Keratinocyte (primary cell): ENCODE results near the gene R3HDM2. TPM values are rescaled to one million over a fixed set of nuclear protein-coding genes. Genes with fewer than 3 reads are reported as not detected.

Source experiments
- DNase-seq: peaks from one replicate; pipeline ENCODE4 v3.0.0-alpha.2; 2011; ENCODE audit warnings: low read depth, missing footprints, low spot score
- FAIRE-seq: peaks from 2 replicates; lab custom pipeline; 2011; peaks lifted over from hg19 to GRCh38; lab: Jason Lieb, UNC
- H2AFZ ChIP-seq: 2 replicates; pipeline ENCODE4 v1.6.0; 2012; ENCODE audit warnings: low read length, control low read depth, inconsistent platforms; ENCODE audit not compliant: control insufficient read depth
- H3K27ac ChIP-seq: 2 replicates; pipeline ENCODE4 v1.5.1; 2011; ENCODE audit warnings: low read length; ENCODE audit not compliant: control insufficient read depth, insufficient read depth
- H3K27me3 ChIP-seq: 3 replicates; pipeline ENCODE4 v1.6.0; 2011; ENCODE audit warnings: low read length; ENCODE audit not compliant: control insufficient read depth, insufficient read depth; ENCODE audit errors: extremely low read depth
- H3K36me3 ChIP-seq, 2 experiments: 2 replicates in 1 of 2; 3 replicates in 1 of 2; pipeline ENCODE4 v1.5.1; 2011; ENCODE audit warnings: low read length in 2 of 2, mild to moderate bottlenecking in 1 of 2; ENCODE audit not compliant: control insufficient read depth in 2 of 2, insufficient read depth in 2 of 2; ENCODE audit errors: extremely low read depth in 1 of 2
- H3K4me1 ChIP-seq: 3 replicates; pipeline ENCODE4 v1.5.1; 2011; ENCODE audit warnings: low read length; ENCODE audit not compliant: control insufficient read depth, insufficient read depth; ENCODE audit errors: extremely low read depth
- H3K4me2 ChIP-seq: 3 replicates; pipeline ENCODE4 v1.6.0; 2011; ENCODE audit warnings: low read depth, low read length; ENCODE audit not compliant: control insufficient read depth, insufficient read depth; ENCODE audit errors: extremely low read depth
- H3K4me3 ChIP-seq, 3 experiments: fragments of 200-600 bp in 1 of 3; sonication (generic) in 1 of 3; 2 replicates in 2 of 3; 3 replicates in 1 of 3; pipeline ENCODE4 v1.5.1; 2011 to 2016; ENCODE audit warnings: low read length in 3 of 3, mild to moderate bottlenecking in 3 of 3, control low read depth in 2 of 3, inconsistent platforms in 1 of 3, low read depth in 1 of 3, mixed read lengths in 1 of 3, mixed run types in 1 of 3, moderate library complexity in 1 of 3; ENCODE audit not compliant: control insufficient read depth in 2 of 3, insufficient read depth in 2 of 3; ENCODE audit errors: extremely low read depth in 1 of 3
- H3K79me2 ChIP-seq: 2 replicates; pipeline ENCODE4 v1.6.0; 2012; ENCODE audit warnings: low read length; ENCODE audit not compliant: control insufficient read depth, insufficient read depth
- H3K9ac ChIP-seq: 3 replicates; pipeline ENCODE4 v1.6.0; 2011; ENCODE audit warnings: low read length; ENCODE audit not compliant: control insufficient read depth, insufficient read depth; ENCODE audit errors: extremely low read depth
- H3K9me1 ChIP-seq: 3 replicates; pipeline ENCODE4 v1.6.0; 2011; ENCODE audit warnings: low read length; ENCODE audit not compliant: control insufficient read depth, insufficient read depth; ENCODE audit errors: extremely low read depth
- H3K9me3 ChIP-seq: 2 replicates; pipeline ENCODE4 v1.5.1; 2012; ENCODE audit warnings: low read depth, low read length; ENCODE audit not compliant: control insufficient read depth
- H4K20me1 ChIP-seq: 3 replicates; pipeline ENCODE4 v1.6.0; 2011; ENCODE audit warnings: low read length; ENCODE audit not compliant: control insufficient read depth, insufficient read depth; ENCODE audit errors: extremely low read depth
- CTCF ChIP-seq, 3 experiments: IDR thresholded peaks in 1 of 3; conservative IDR thresholded peaks in 1 of 3; optimal IDR thresholded peaks in 1 of 3; 2 replicates in 2 of 3; 3 replicates in 1 of 3; pipeline versions ENCODE3 to v1.5.1; 2011; ENCODE audit warnings: low read length in 3 of 3, mild to moderate bottlenecking in 3 of 3, moderate library complexity in 2 of 3, control low read depth in 1 of 3, inconsistent platforms in 1 of 3; ENCODE audit not compliant: insufficient read depth in 2 of 3; ENCODE audit errors: extremely low read depth in 1 of 3
- EZH2 ChIP-seq: IDR thresholded peaks from one replicate; pipeline ENCODE4 v1.6.1; 2012; ENCODE audit warnings: inconsistent platforms, mild to moderate bottlenecking, low read length, moderate library complexity
- dilution Hi-C: fragments of 300-500 bp; cut with MboI; formaldehyde crosslinking; loops from one replicate; pipeline ENCODE4 v1.7.0; 2020; ENCODE audit warnings: low sequenced_read_pairs; ENCODE audit not compliant: extremely low pct_ligation_motif_present
- polyA plus RNA-seq, 5 experiments: library from polyadenylated mRNA; depleted of rRNA in 3 of 5; stranded (reverse) in 3 of 5; stranded (forward) in 1 of 5; unstranded in 1 of 5; fragments of >200 nt; gene quantifications; 1 replicate in 1 of 5; 2 replicates in 3 of 5; 3 replicates in 1 of 5; pipeline versions ENCODE4 v1.2.1 to v1.2.3, GENCODE V29; 2011 to 2012; ENCODE audit warnings: missing spikeins in 2 of 5, low read depth in 1 of 5, low replicate concordance in 1 of 5

The R3HDM2 gene
- polyA plus RNA-seq, 1 donor (not counting 4 experiments of a cell fraction or from before 2014, with no cell fraction given), result 11.1 TPM

GRCh38 chr12:57384478-57384877 is 46.4 kb downstream of the R3HDM2 start:
- FAIRE-seq, result no peak
- Histone ChIP-seq H3K36me3 (peaks cover 1 to 3% of the 10 kb centered on the region in 2 experiments), H3K4me3 (no peak overlapping the region), H3K27me3 (no peaks in the 10 kb centered on the region), H3K9me3 (no peaks in the 10 kb centered on the region), H4K20me1 (no peaks in the 10 kb centered on the region), H3K9me1 (no peaks in the 10 kb centered on the region), H3K27ac (no peak overlapping the region), H3K79me2 (peaks cover 1% of the 10 kb centered on the region), H3K4me1 (peaks cover 15% of the 10 kb centered on the region), H2AFZ (no peak overlapping the region), H3K9ac (no peak overlapping the region), H3K4me2 (no peak overlapping the region)
- TF ChIP-seq EZH2 (no peak), CTCF (optimal IDR thresholded peaks at IDR 0.05 in 1 of 3, IDR thresholded peaks at IDR 0.05 in 1 of 3, conservative IDR thresholded peaks at IDR 0.05 in 1 of 3; ENCODE audit: extremely low read depth in 1 of 3, insufficient read depth in 2 of 3, low read length in 3 of 3) (no peak)
- DNase-seq, result no peak
- dilution Hi-C loops, result no loop called here

DNA sequence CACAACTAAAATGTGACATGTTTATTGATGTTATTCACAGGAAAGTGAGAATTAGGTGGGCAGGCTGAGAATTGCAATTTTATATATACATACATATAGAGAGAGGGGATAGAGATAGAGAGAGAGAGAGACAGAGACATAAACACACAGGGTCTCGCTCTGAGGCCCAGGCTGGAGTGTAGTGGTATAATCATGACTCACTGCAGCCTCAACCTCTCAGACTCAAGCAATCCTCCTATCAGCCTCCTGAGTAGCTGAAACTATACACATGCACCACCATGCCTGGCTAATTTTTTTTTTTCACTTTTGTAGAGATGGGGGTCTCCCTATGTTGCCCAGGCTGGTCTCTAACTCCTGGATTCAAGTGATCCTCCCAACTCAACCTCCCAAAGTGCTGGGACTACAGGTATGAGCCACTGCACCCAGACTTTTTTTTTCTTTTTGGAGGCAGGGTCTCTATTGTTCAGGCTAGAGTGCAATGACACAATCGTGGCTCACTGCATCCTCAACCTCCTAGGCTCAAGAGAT is 49.1 kb downstream of the R3HDM2 start:
- Histone ChIP-seq H3K27me3 (no peaks in the 10 kb centered on the region), H3K9ac (no peak overlapping the region), H3K9me3 (no peaks in the 10 kb centered on the region), H3K36me3 (no peaks in the 10 kb centered on the region), H4K20me1 (no peaks in the 10 kb centered on the region), H3K4me3 (no peak overlapping the region), H3K27ac (no peak overlapping the region), H2AFZ (no peak overlapping the region), H3K79me2 (no peaks in the 10 kb centered on the region), H3K4me1 (peaks cover 7% of the 10 kb centered on the region), H3K9me1 (no peaks in the 10 kb centered on the region), H3K4me2 (no peak overlapping the region)
- no peak for DNase-seq
- FAIRE-seq, result no peak
- dilution Hi-C loops, result no loop called here
- TF ChIP-seq CTCF (optimal IDR thresholded peaks at IDR 0.05 in 1 of 3, IDR thresholded peaks at IDR 0.05 in 1 of 3, conservative IDR thresholded peaks at IDR 0.05 in 1 of 3; ENCODE audit: extremely low read depth in 1 of 3, insufficient read depth in 2 of 3, low read length in 3 of 3) (no peak), EZH2 (no peak)
